Suprapubic skin (tissue), 4 donors: ENCODE measurements around the gene TSSC4. TPM values are rescaled to one million over a fixed set of nuclear protein-coding genes. Genes with fewer than 3 reads are reported as not detected.
"Not testable (repeated sequence)": the region's sequence is repeated elsewhere in the genome, so short reads cannot be mapped to it uniquely, and the experiment has no call there.

Experiments
- DNase-seq, 2 donors: peaks; one replicate each; pipeline ENCODE4 v3.0.0-alpha.2; 2019; ENCODE audit warnings: low spot score in 2 of 2
- H3K27ac ChIP-seq: fragments of 200-600 bp; sonication (generic); one replicate; pipeline ENCODE4 v1.5.1; 2019
- H3K27me3 ChIP-seq: fragments of 200-600 bp; sonication (generic); one replicate; pipeline ENCODE4 v1.5.1; 2019
- H3K36me3 ChIP-seq: fragments of 200-600 bp; sonication (generic); one replicate; pipeline ENCODE4 v1.5.1; 2019
- H3K4me1 ChIP-seq: fragments of 200-600 bp; sonication (generic); one replicate; pipeline ENCODE4 v1.5.1; 2019
- H3K4me3 ChIP-seq: fragments of 200-600 bp; sonication (generic); one replicate; pipeline ENCODE4 v1.5.1; 2019; ENCODE audit warnings: mild to moderate bottlenecking
- H3K9me3 ChIP-seq: fragments of 200-600 bp; sonication (generic); one replicate; pipeline ENCODE4 v1.5.1; 2019
- EP300 ChIP-seq: sonication (generic); formaldehyde crosslinking; IDR thresholded peaks from one replicate; pipeline ENCODE4 v1.6.1; 2017; ENCODE audit warnings: antibody characterized with exemption
- POLR2A ChIP-seq, 2 donors: fragments of 450-650 bp; IDR thresholded peaks; one replicate each; pipeline ENCODE4 v1.6.1; 2017; ENCODE audit warnings: antibody characterized with exemption in 2 of 2, mild to moderate bottlenecking in 2 of 2, moderate library complexity in 2 of 2
- POLR2AphosphoS5 ChIP-seq, 3 donors: sonication (generic); formaldehyde crosslinking; IDR thresholded peaks; one replicate each; pipeline ENCODE4 v1.6.1; 2017; ENCODE audit warnings: antibody characterized with exemption in 3 of 3
- WGBS: methylation state at CpG from one replicate; pipeline ENCODE4 v1.1.5; 2018; 5-methylcytosine and 5-hydroxymethylcytosine counted together
- total RNA-seq, 4 donors: library from RNA; depleted of rRNA; stranded (reverse); fragments of >200 nt; gene quantifications; one replicate each; pipeline ENCODE4 v1.1.0, GENCODE V29; 2016
- TF ChIP-seq, protein P1 (sequence below), 2 donors: fragments of 200-600 bp in 1 of 2; fragments of 450-650 bp in 1 of 2; sonication (generic) in 1 of 2; IDR thresholded peaks; one replicate each; pipeline ENCODE4 v1.5.1; 2016 to 2019; ENCODE audit warnings: antibody characterized with exemption in 2 of 2, mild to moderate bottlenecking in 1 of 2, moderate library complexity in 1 of 2

TSSC4 gene
- total RNA-seq, 4 donors from 2014 or later = 25.7 to 60.9 (median 51.4) TPM

- H3K27me3 ChIP-seq = no peaks in the 10 kb centered on the region
- peak in 1 of 2 donors; percentile 62 for DNase-seq
- no peak overlapping the region for H3K27ac ChIP-seq
- no peaks in the 10 kb centered on the region for H3K36me3 ChIP-seq
- H3K4me3 ChIP-seq = no peak overlapping the region
- H3K9me3 ChIP-seq = no peaks in the 10 kb centered on the region
- H3K4me1 ChIP-seq = no peaks in the 10 kb centered on the region
- WGBS = 96% methylated on average over 10 of the region's 10 CpGs
- TF ChIP-seq POLR2A (IDR thresholded peaks at IDR 0.05) = no peak
- TF ChIP-seq, protein P1, sequence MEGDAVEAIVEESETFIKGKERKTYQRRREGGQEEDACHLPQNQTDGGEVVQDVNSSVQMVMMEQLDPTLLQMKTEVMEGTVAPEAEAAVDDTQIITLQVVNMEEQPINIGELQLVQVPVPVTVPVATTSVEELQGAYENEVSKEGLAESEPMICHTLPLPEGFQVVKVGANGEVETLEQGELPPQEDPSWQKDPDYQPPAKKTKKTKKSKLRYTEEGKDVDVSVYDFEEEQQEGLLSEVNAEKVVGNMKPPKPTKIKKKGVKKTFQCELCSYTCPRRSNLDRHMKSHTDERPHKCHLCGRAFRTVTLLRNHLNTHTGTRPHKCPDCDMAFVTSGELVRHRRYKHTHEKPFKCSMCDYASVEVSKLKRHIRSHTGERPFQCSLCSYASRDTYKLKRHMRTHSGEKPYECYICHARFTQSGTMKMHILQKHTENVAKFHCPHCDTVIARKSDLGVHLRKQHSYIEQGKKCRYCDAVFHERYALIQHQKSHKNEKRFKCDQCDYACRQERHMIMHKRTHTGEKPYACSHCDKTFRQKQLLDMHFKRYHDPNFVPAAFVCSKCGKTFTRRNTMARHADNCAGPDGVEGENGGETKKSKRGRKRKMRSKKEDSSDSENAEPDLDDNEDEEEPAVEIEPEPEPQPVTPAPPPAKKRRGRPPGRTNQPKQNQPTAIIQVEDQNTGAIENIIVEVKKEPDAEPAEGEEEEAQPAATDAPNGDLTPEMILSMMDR (IDR thresholded peaks at IDR 0.05) = no peak
- TF ChIP-seq POLR2AphosphoS5 (IDR thresholded peaks at IDR 0.05) = no peak
- TF ChIP-seq EP300 = no peak
Measured at GRCh38 chr11:2363130-2363529, 37.4 kb upstream of the TSSC4 start.

DNA sequence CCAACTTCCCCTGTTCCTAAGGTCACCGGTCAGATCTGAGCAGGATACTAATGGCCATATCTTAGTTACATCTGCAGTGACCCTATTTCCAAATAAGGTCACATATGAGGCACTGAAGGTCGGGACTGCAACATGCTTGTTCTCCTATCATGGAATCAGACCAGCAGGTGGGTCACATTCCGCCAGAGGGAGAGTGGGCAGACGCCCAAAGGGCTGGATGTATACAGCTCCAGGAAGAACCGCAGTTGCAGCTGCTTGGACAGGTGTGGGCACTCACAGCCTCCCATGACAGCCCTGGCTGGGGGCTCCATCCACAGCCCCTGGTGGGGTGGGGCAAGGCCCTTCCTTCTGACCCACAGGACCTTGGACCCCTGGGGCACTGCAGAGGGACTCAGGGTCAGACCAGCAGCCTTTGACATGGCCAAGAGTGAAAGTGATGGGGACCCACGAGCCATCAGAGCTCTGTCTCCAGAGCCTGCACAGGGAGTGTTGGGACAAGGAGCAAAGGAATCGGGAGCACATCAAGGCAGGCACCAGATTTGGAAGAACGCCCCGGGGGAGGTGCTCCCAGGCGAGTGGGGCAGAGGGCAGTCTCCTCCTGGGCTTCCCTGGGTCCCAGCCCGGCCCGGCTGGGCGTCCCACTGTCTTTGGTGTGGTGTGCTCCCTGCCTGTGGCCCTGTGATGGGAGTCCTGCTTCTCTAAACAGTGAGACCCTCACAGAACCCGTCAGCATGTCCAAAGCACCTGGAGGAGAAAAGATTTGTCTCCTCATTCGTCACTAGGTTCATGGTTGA lies 36.8 kb upstream of the TSSC4 start:
- TF ChIP-seq EP300 (no peak), POLR2A (IDR thresholded peaks at IDR 0.05) (no peak), POLR2AphosphoS5 (IDR thresholded peaks at IDR 0.05) (no peak)
- TF ChIP-seq, protein P1 (IDR thresholded peaks at IDR 0.05) = no peak
- Histone ChIP-seq H3K4me3 (no peak overlapping the region), H3K27ac (no peak overlapping the region), H3K27me3 (no peaks in the 10 kb centered on the region), H3K36me3 (no peaks in the 10 kb centered on the region), H3K9me3 (no peaks in the 10 kb centered on the region), H3K4me1 (no peaks in the 10 kb centered on the region)
- WGBS = 99% methylated on average over 8 of the region's 15 CpGs
- no peak for DNase-seq

DNA sequence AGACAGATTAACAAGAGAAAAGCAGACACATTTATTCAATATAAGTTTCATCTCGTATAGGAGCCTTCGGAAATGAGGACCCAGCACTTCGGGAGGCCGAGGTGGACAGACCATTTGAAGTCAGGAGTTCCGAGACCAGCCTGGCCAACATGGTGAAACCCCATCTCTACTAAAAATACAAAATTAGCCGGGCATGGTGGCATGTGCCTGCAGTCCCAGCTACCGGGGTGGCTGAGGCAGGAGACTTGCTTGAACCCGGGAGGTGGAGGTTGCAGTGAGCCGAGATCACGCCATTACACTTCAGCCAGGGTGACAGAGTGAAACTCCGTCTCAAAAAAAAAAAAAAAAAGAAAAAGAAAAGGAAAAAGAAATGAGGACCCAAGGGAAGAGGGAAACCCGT lies 36.2 kb upstream of the TSSC4 start:
- not testable (repeated sequence) for H3K4me3 ChIP-seq, DNase-seq, H3K27me3 ChIP-seq, H3K9me3 ChIP-seq, H3K4me1 ChIP-seq, H3K27ac ChIP-seq, H3K36me3 ChIP-seq
- WGBS = 96% methylated on average over 12 of the region's 12 CpGs

DNA sequence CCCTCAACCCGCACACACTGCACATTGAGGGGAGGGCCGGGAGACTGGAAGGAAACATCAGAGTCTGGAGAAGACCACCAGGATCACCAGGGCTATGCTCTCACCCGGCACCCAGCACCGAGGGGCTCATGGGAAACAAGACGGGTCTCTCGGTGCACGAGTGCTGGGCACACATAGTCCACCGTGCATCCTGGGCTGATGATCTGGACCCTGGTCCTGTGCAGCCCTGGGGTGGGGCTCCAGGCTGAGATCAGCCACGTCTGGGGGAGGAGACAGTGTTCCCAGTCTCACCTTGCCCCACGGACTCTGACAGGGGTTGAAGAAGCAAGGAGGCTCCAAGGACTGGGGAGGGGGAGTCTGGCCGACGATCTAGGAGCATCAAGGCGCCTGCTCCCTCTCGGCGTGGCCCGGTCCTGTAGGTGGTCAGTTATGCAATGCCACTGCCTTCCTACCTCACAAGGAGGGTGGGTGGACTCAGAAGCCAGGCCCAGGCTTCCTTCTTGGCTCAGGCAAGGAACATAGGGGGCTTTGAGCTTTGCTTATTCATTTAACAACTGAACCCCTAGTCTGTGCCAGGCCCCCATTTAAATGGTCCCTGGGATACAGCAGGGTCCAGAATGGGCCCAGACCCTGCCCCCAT lies 34.9 kb upstream of the TSSC4 start:
- TF ChIP-seq POLR2AphosphoS5 (IDR thresholded peaks at IDR 0.05) = no peak
- no peak for TF ChIP-seq POLR2A (IDR thresholded peaks at IDR 0.05)
- WGBS = 87% methylated on average over 14 of the region's 16 CpGs

DNA sequence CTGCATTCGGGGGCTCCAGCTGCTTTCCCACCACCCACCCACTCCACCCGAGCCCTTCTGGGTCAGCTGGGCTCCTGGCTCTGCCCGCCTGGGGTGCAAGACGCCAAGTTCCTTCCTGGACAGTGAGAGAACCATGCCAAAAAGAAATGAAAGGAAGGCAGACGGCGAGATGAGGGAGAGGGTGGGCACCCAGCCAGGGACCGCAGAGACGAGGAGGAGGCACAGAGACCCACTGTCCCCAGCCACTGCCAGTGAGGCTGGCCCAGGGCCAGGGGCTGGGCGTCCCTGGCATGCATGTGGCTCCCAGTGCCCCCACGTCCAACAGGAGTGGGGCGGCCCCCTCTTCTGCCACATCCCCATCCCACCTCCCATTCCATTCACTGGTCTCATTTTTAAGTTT lies 34.3 kb upstream of the TSSC4 start:
- no peak for TF ChIP-seq POLR2AphosphoS5 (IDR thresholded peaks at IDR 0.05)
- TF ChIP-seq EP300 = no peak
- TF ChIP-seq POLR2A (IDR thresholded peaks at IDR 0.05) = no peak
- TF ChIP-seq, protein P1 (IDR thresholded peaks at IDR 0.05) = no peak
- no peak for DNase-seq
- 60% methylated on average over 7 of the region's 11 CpGs for WGBS
- Histone ChIP-seq H3K4me1 (no peaks in the 10 kb centered on the region), H3K27ac (no peak overlapping the region), H3K9me3 (no peaks in the 10 kb centered on the region), H3K4me3 (no peak overlapping the region), H3K36me3 (no peaks in the 10 kb centered on the region), H3K27me3 (no peaks in the 10 kb centered on the region)

More for the DNA sequence above, 34.9 kb upstream of the TSSC4 start:
- no peaks in the 10 kb centered on the region for H3K36me3 ChIP-seq
- H3K4me3 ChIP-seq = no peak overlapping the region
- H3K27ac ChIP-seq = no peak overlapping the region
- H3K27me3 ChIP-seq = no peaks in the 10 kb centered on the region
- H3K9me3 ChIP-seq = no peaks in the 10 kb centered on the region
- no peaks in the 10 kb centered on the region for H3K4me1 ChIP-seq
- DNase-seq = no peak

- 74% methylated on average over 7 of the region's 7 CpGs for WGBS
- no peak for TF ChIP-seq EP300
- TF ChIP-seq POLR2A (IDR thresholded peaks at IDR 0.05) = no peak
- TF ChIP-seq POLR2AphosphoS5 (IDR thresholded peaks at IDR 0.05) = no peak
- TF ChIP-seq, protein P1 (IDR thresholded peaks at IDR 0.05) = no peak
- Histone ChIP-seq H3K4me1 (no peaks in the 10 kb centered on the region), H3K27ac (no peak overlapping the region), H3K36me3 (no peaks in the 10 kb centered on the region), H3K27me3 (no peaks in the 10 kb centered on the region), H3K9me3 (no peaks in the 10 kb centered on the region), H3K4me3 (no peak overlapping the region)
- no peak for DNase-seq
Measured at GRCh38 chr11:2366733-2367132, 33.8 kb upstream of the TSSC4 start.
